Hepatocyte (in vitro differentiated cells): Measurements from ENCODE around the gene ANKS3. TPM values are rescaled to one million over a fixed set of nuclear protein-coding genes. Genes with fewer than 3 reads are reported as not detected.
A peak's percentile ranks its signal among the peaks of the same experiment; 100 is the strongest.
"Not testable (repeated sequence)": the region's sequence is repeated elsewhere in the genome, so short reads cannot be mapped to it uniquely, and the experiment has no call there.

ENCODE experiments used
- DNase-seq: peaks from one replicate; pipeline ENCODE4 v3.0.0-alpha.2; 2016; ENCODE audit warnings: low spot score
- H2AFZ ChIP-seq: fragments of 200-600 bp; sonication (generic); 2 replicates; pipeline ENCODE4 v1.6.0; 2016; ENCODE audit warnings: antibody characterized with exemption, mild to moderate bottlenecking
- H3K27ac ChIP-seq: fragments of 200-600 bp; sonication (generic); 2 replicates; pipeline ENCODE4 v1.5.1; 2016; ENCODE audit warnings: mild to moderate bottlenecking
- H3K27me3 ChIP-seq: fragments of 200-600 bp; sonication (generic); 2 replicates; pipeline ENCODE4 v1.6.1; 2016
- H3K36me3 ChIP-seq: fragments of 200-600 bp; sonication (generic); replicated peaks from 2 replicates; pipeline ENCODE4 v1.5.1; 2016; ENCODE audit warnings: low read depth; ENCODE audit not compliant: insufficient read depth
- H3K4me1 ChIP-seq: fragments of 200-600 bp; sonication (generic); 2 replicates; pipeline ENCODE4 v1.5.1; 2016; ENCODE audit warnings: mild to moderate bottlenecking, moderate library complexity; ENCODE audit not compliant: insufficient read depth
- H3K4me2 ChIP-seq: fragments of 200-600 bp; sonication (generic); 2 replicates; pipeline ENCODE4 v1.6.0; 2016
- H3K4me3 ChIP-seq: fragments of 200-600 bp; sonication (generic); 2 replicates; pipeline ENCODE4 v1.5.1; 2016; ENCODE audit warnings: mild to moderate bottlenecking
- H3K79me2 ChIP-seq: fragments of 200-600 bp; sonication (generic); 2 replicates; pipeline ENCODE4 v1.6.0; 2017; ENCODE audit warnings: mild to moderate bottlenecking
- H3K9me2 ChIP-seq: fragments of 200-600 bp; sonication (generic); replicated peaks from 2 replicates; pipeline ENCODE4 v1.6.0; 2017; ENCODE audit warnings: mild to moderate bottlenecking; ENCODE audit not compliant: insufficient read depth
- H3K9me3 ChIP-seq: fragments of 200-600 bp; sonication (generic); 2 replicates; pipeline ENCODE4 v1.5.1; 2016; ENCODE audit warnings: low read depth, mild to moderate bottlenecking
- H4K20me1 ChIP-seq: fragments of 200-600 bp; sonication (generic); 2 replicates; pipeline ENCODE4 v1.6.0; 2016; ENCODE audit warnings: mild to moderate bottlenecking; ENCODE audit not compliant: insufficient read depth, poor library complexity, severe bottlenecking
- CTCF ChIP-seq: fragments of 200-600 bp; sonication (generic); IDR thresholded peaks from 2 replicates; pipeline ENCODE4 v1.5.1; 2016; ENCODE audit warnings: antibody characterized with exemption, mild to moderate bottlenecking; ENCODE audit not compliant: poor library complexity
- EZH2 ChIP-seq: fragments of 200-600 bp; sonication (generic); IDR thresholded peaks from 2 replicates; pipeline ENCODE4 v1.6.1; 2016; ENCODE audit warnings: antibody characterized with exemption, mild to moderate bottlenecking, borderline replicate concordance
- EZH2phosphoT487 ChIP-seq: fragments of 200-600 bp; sonication (generic); IDR thresholded peaks from one replicate; pipeline ENCODE4 v1.6.1; 2018; ENCODE audit warnings: antibody characterized with exemption, mild to moderate bottlenecking, low read depth, moderate library complexity; ENCODE audit not compliant: unreplicated experiment, severe bottlenecking
- WGBS: methylation state at CpG from one replicate; pipeline ENCODE4 v1.1.6; 2016; ENCODE audit warnings: low lambda C conversion rate; ENCODE audit errors: missing lambda C conversion rate; 5-methylcytosine and 5-hydroxymethylcytosine counted together
- polyA plus RNA-seq: library from polyadenylated mRNA; unstranded; fragments of >200 nt; fragmentation: Nextera tagmentation; extraction: Ambion mirVana; gene quantifications from 2 replicates; pipeline ENCODE4 v1.2.1, GENCODE V29; 2016
- total RNA-seq: library from RNA; depleted of rRNA; stranded (reverse); fragments of >200 nt; gene quantifications from 2 replicates; pipeline ENCODE4 v1.2.3, GENCODE V29; 2014

ANKS3 gene
- total and polyA plus RNA-seq, 2 experiments from 2014 or later, result 11.7 to 17.4 TPM

GRCh38 chr16:4746215-4746614 is 12.1 kb upstream of the ANKS3 start:
- Histone ChIP-seq H2AFZ (no peak overlapping the region), H3K9me2 (no peaks in the 10 kb centered on the region), H4K20me1 (no peaks in the 10 kb centered on the region), H3K27me3 (no peaks in the 10 kb centered on the region), H3K36me3 (no peaks in the 10 kb centered on the region), H3K79me2 (no peaks in the 10 kb centered on the region), H3K27ac (no peak overlapping the region), H3K4me1 (no peaks in the 10 kb centered on the region), H3K4me2 (no peak overlapping the region), H3K4me3 (no peak overlapping the region), H3K9me3 (no peaks in the 10 kb centered on the region)
- no peak for TF ChIP-seq EZH2phosphoT487
- no peak for TF ChIP-seq CTCF
- no peak for TF ChIP-seq EZH2
- WGBS, result 89% methylated on average over 8 of the region's 8 CpGs
- DNase-seq, result no peak

GRCh38 chr16:4745274-4745569 is 11.2 kb upstream of the ANKS3 start:
- DNase-seq, result no peak
- H2AFZ ChIP-seq, result no peak overlapping the region
- no peaks in the 10 kb centered on the region for H3K36me3 ChIP-seq
- 94% methylated on average over 3 of the region's 3 CpGs for WGBS
- H3K4me2 ChIP-seq, result no peak overlapping the region
- H3K79me2 ChIP-seq, result no peaks in the 10 kb centered on the region
- no peaks in the 10 kb centered on the region for H3K9me3 ChIP-seq
- no peak overlapping the region for H3K4me3 ChIP-seq
- no peak for TF ChIP-seq EZH2phosphoT487
- TF ChIP-seq CTCF, result no peak
- no peak for TF ChIP-seq EZH2
- H3K4me1 ChIP-seq, result no peaks in the 10 kb centered on the region
- H3K27me3 ChIP-seq, result no peaks in the 10 kb centered on the region
- H3K9me2 ChIP-seq, result no peaks in the 10 kb centered on the region
- H3K27ac ChIP-seq, result no peak overlapping the region
- H4K20me1 ChIP-seq, result no peaks in the 10 kb centered on the region

- no peaks in the 10 kb centered on the region for H3K9me2 ChIP-seq
- H4K20me1 ChIP-seq, result no peaks in the 10 kb centered on the region
- no peaks in the 10 kb centered on the region for H3K9me3 ChIP-seq
- H3K79me2 ChIP-seq, result no peaks in the 10 kb centered on the region
- H2AFZ ChIP-seq, result no peak overlapping the region
- no peak for DNase-seq
- WGBS, result 84% methylated on average over 12 of the region's 13 CpGs
- no peak overlapping the region for H3K4me3 ChIP-seq
- no peaks in the 10 kb centered on the region for H3K27me3 ChIP-seq
- H3K4me2 ChIP-seq, result no peak overlapping the region
- no peaks in the 10 kb centered on the region for H3K36me3 ChIP-seq
- no peak overlapping the region for H3K27ac ChIP-seq
- no peak for TF ChIP-seq EZH2phosphoT487
- H3K4me1 ChIP-seq, result no peaks in the 10 kb centered on the region
Measured at GRCh38 chr16:4744555-4745273, 10.6 kb upstream of the ANKS3 start.

GRCh38 chr16:4743226-4743878 is 9.3 kb upstream of the ANKS3 start:
- Histone ChIP-seq H3K9me2 (no peaks in the 10 kb centered on the region), H3K27me3 (no peaks in the 10 kb centered on the region), H3K4me3 (no peak overlapping the region), H3K9me3 (no peaks in the 10 kb centered on the region), H3K79me2 (no peaks in the 10 kb centered on the region), H3K36me3 (no peaks in the 10 kb centered on the region), H3K4me1 (no peaks in the 10 kb centered on the region), H2AFZ (no peak overlapping the region), H3K27ac (no peak overlapping the region), H3K4me2 (peak overlapping the region; percentile 33), H4K20me1 (no peaks in the 10 kb centered on the region)
- WGBS, result 64% methylated on average over 12 of the region's 14 CpGs
- no peak for DNase-seq
- TF ChIP-seq CTCF, result no peak
- no peak for TF ChIP-seq EZH2
- no peak for TF ChIP-seq EZH2phosphoT487

- H3K9me3 ChIP-seq, H2AFZ ChIP-seq, H3K4me1 ChIP-seq, H3K27me3 ChIP-seq, H3K4me3 ChIP-seq, H3K27ac ChIP-seq, H4K20me1 ChIP-seq, H3K36me3 ChIP-seq, H3K4me2 ChIP-seq, DNase-seq, H3K79me2 ChIP-seq, H3K9me2 ChIP-seq: not testable (repeated sequence)
- WGBS, result 87% methylated on average over 5 of the region's 5 CpGs
Measured at GRCh38 chr16:4738370-4738769, 4.3 kb upstream of the ANKS3 start.
